Stomach (tissue), 9 donors: Measurements from ENCODE around the gene GMEB2. TPM values are rescaled to one million over a fixed set of nuclear protein-coding genes. Genes with fewer than 3 reads are reported as not detected.
A peak's percentile ranks its signal among the peaks of the same experiment; 100 is the strongest.
"Not testable (repeated sequence)": the region's sequence is repeated elsewhere in the genome, so short reads cannot be mapped to it uniquely, and the experiment has no call there.

Experiments
- DNase-seq, 2 donors: peaks; one replicate each; pipeline versions ENCODE4 v3.0.0 to v3.0.0-alpha.2; 2013 to 2019
- H3K27ac ChIP-seq, 5 donors: fragments of 200-600 bp in 4 of 5; sonication (generic) in 4 of 5; one replicate each; pipeline ENCODE4 v1.5.1; 2013 to 2019; ENCODE audit warnings: mild to moderate bottlenecking in 1 of 5, moderate library complexity in 1 of 5
- H3K27me3 ChIP-seq, 3 donors: fragments of 200-600 bp; sonication (generic); one replicate each; pipeline ENCODE4 v1.5.1; 2017 to 2019; ENCODE audit warnings: mixed run types in 1 of 3
- H3K36me3 ChIP-seq, 4 donors: fragments of 200-600 bp; sonication (generic); 1 replicate in 3 of 4; 2 replicates in 1 of 4; pipeline ENCODE4 v1.5.1; 2016 to 2019
- H3K4me1 ChIP-seq, 4 donors: fragments of 200-600 bp; sonication (generic); one replicate each; pipeline ENCODE4 v1.5.1; 2016 to 2019
- H3K4me3 ChIP-seq, 4 donors: fragments of 200-600 bp; sonication (generic) in 3 of 4; one replicate each; pipeline ENCODE4 v1.5.1; 2016 to 2019; ENCODE audit warnings: mild to moderate bottlenecking in 1 of 4
- H3K9me3 ChIP-seq, 4 donors: fragments of 200-600 bp; sonication (generic); one replicate each; pipeline ENCODE4 v1.5.1; 2016 to 2019
- CTCF ChIP-seq, 7 experiments: fragments of 450-650 bp in 4 of 7; fragments of 200-600 bp in 3 of 7; sonication (generic) in 3 of 7; IDR thresholded peaks; one replicate each; pipeline ENCODE4 v1.5.1; 2016 to 2019; ENCODE audit warnings: antibody characterized with exemption in 7 of 7, control low read depth in 2 of 7, mild to moderate bottlenecking in 1 of 7
- EP300 ChIP-seq: sonication (generic); formaldehyde crosslinking; IDR thresholded peaks from one replicate; pipeline ENCODE4 v1.6.1; 2017; ENCODE audit warnings: antibody characterized with exemption
- POLR2A ChIP-seq, 4 donors: fragments of 450-650 bp; IDR thresholded peaks; one replicate each; pipeline ENCODE4 v1.6.1; 2016; ENCODE audit warnings: antibody characterized with exemption in 4 of 4, control low read depth in 2 of 4, mild to moderate bottlenecking in 1 of 4, moderate library complexity in 1 of 4
- POLR2AphosphoS5 ChIP-seq, 3 donors: sonication (generic); formaldehyde crosslinking; IDR thresholded peaks; one replicate each; pipeline ENCODE4 v1.6.1; 2016; ENCODE audit warnings: antibody characterized with exemption in 3 of 3
- WGBS, 5 donors: extraction: QIAGEN DNeasy Blood & Tissue Kit in 3 of 5; methylation state at CpG; one replicate each; pipeline versions ENCODE4 v1.1.5 to v1.1.7; 2013 to 2018; 5-methylcytosine and 5-hydroxymethylcytosine counted together
- intact Hi-C: fragments of 100-400 bp; cut with DNase I; formaldehyde crosslinking; loops from one replicate; pipeline ENCODE4 v1.15.1; 2023; ENCODE audit warnings: low total_unique reads
- polyA plus RNA-seq, 3 donors: library from polyadenylated mRNA; stranded (reverse); fragments of 200-250 nt; gene quantifications; one replicate each; pipeline ENCODE4 v1.2.3, GENCODE V29; 2013
- total RNA-seq, 5 donors: library from RNA; depleted of rRNA; stranded (reverse); fragments of >200 nt; gene quantifications; one replicate each; pipeline versions ENCODE4 v1.1.0 to v1.2.3, GENCODE V29; 2014 to 2016
- donor health status: healthy with polysubstance abuse.
- donor health status: Bipolar disorder and iron deficiency.
- donor health status: healthy.

Gene GMEB2
- total and polyA plus RNA-seq, 8 donors, result 1.8 to 20.4 (median 7.5) TPM

- TF ChIP-seq CTCF (IDR thresholded peaks at IDR 0.05) (no peak), POLR2AphosphoS5 (IDR thresholded peaks at IDR 0.05) (no peak), POLR2A (IDR thresholded peaks at IDR 0.05) (no peak), EP300 (no peak)
- intact Hi-C loops, result no loop called here
- H3K4me3 ChIP-seq, result peak overlapping the region; percentile 60 to 78 (median 65)
Measured at GRCh38 chr20:63651942-63652191, 25.0 kb upstream of the GMEB2 start.

GRCh38 chr20:63650486-63650885 is 23.6 kb upstream of the GMEB2 start:
- intact Hi-C loops, H3K9me3 ChIP-seq, H3K27ac ChIP-seq, H3K4me3 ChIP-seq, H3K36me3 ChIP-seq, DNase-seq: not testable (repeated sequence)
- Histone ChIP-seq H3K4me1 (peaks cover 25 to 33% (median 29%) of the 10 kb centered on the region in 4 donors), H3K27me3 (peaks cover 0 to 33% (median 16%) of the 10 kb centered on the region in 3 donors)
- WGBS, 5 donors, result 86 to 100% (median 87%) methylated on average over 1 to 25 of the region's 25 CpGs

More at GRCh38 chr20:63651942-63652191, 25.0 kb upstream of the GMEB2 start:
- Histone ChIP-seq H3K9me3 (no peaks in the 10 kb centered on the region), H3K36me3 (no peaks in the 10 kb centered on the region), H3K4me1 (peaks cover 25 to 36% (median 29%) of the 10 kb centered on the region in 4 donors), H3K27ac (peak overlapping the region in 3 of 5 donors; percentile 50 to 72 (median 64)), H3K27me3 (peaks cover 0 to 33% (median 16%) of the 10 kb centered on the region in 3 donors)
- DNase-seq, result no peak
- WGBS, 5 donors, result 4 to 19% (median 18%) methylated on average over 5 to 11 of the region's 11 CpGs

- Histone ChIP-seq H3K4me1 (peaks cover 23 to 30% (median 28%) of the 10 kb centered on the region in 4 donors), H3K27me3 (peaks cover 0 to 31% (median 16%) of the 10 kb centered on the region in 3 donors), H3K9me3 (no peaks in the 10 kb centered on the region), H3K36me3 (no peaks in the 10 kb centered on the region), H3K27ac (no peak overlapping the region), H3K4me3 (no peak overlapping the region)
- TF ChIP-seq CTCF (IDR thresholded peaks at IDR 0.05), result no peak
- no peak for TF ChIP-seq POLR2AphosphoS5 (IDR thresholded peaks at IDR 0.05)
- no peak for TF ChIP-seq POLR2A (IDR thresholded peaks at IDR 0.05)
- no peak for TF ChIP-seq EP300
- intact Hi-C loops, result no loop called here
- DNase-seq, result no peak
- WGBS, 5 donors, result 80 to 86% (median 81%) methylated on average over 10 to 11 of the region's 11 CpGs
Measured at GRCh38 chr20:63648895-63649589, 22.1 kb upstream of the GMEB2 start.

- peaks cover 0 to 22% (median 16%) of the 10 kb centered on the region in 3 donors for H3K27me3 ChIP-seq
- no peaks in the 10 kb centered on the region for H3K9me3 ChIP-seq
- DNase-seq, result no peak
- H3K4me1 ChIP-seq, result peaks cover 16 to 22% (median 21%) of the 10 kb centered on the region in 4 donors
- no peaks in the 10 kb centered on the region for H3K36me3 ChIP-seq
- 83 to 94% (median 89%) methylated on average over 6 of the region's 6 CpGs for WGBS, 5 donors
- no peak overlapping the region for H3K27ac ChIP-seq
- TF ChIP-seq EP300 (no peak), POLR2AphosphoS5 (IDR thresholded peaks at IDR 0.05) (no peak), POLR2A (IDR thresholded peaks at IDR 0.05) (no peak), CTCF (IDR thresholded peaks at IDR 0.05) (no peak)
- intact Hi-C loops, result no loop called here
- H3K4me3 ChIP-seq, result no peak overlapping the region
Measured at GRCh38 chr20:63648190-63648589, 21.3 kb upstream of the GMEB2 start.

GRCh38 chr20:63645218-63645617 is 18.3 kb upstream of the GMEB2 start:
- no peak overlapping the region for H3K4me3 ChIP-seq
- no peak overlapping the region for H3K27ac ChIP-seq
- TF ChIP-seq POLR2A (IDR thresholded peaks at IDR 0.05), result no peak
- TF ChIP-seq EP300, result no peak
- TF ChIP-seq CTCF (IDR thresholded peaks at IDR 0.05), result no peak
- no peak for TF ChIP-seq POLR2AphosphoS5 (IDR thresholded peaks at IDR 0.05)
- no peaks in the 10 kb centered on the region for H3K36me3 ChIP-seq
- DNase-seq, result no peak
- 67 to 85% (median 80%) methylated on average over 4 of the region's 4 CpGs for WGBS, 5 donors
- H3K27me3 ChIP-seq, result no peaks in the 10 kb centered on the region
- intact Hi-C loops, result no loop called here
- H3K4me1 ChIP-seq, result peaks cover 8 to 20% (median 15%) of the 10 kb centered on the region in 4 donors
- no peaks in the 10 kb centered on the region for H3K9me3 ChIP-seq
